GM19467 (cell line): Measurements from ENCODE around the gene SLC35F3.
"Not testable (repeated sequence)": the region's sequence is repeated elsewhere in the genome, so short reads cannot be mapped to it uniquely, and the experiment has no call there.

ENCODE experiments used
- ATAC-seq: cut with Tn5 transposase; IDR thresholded peaks from one replicate; pipeline ENCODE4 v1.9.1; 2021; ENCODE audit warnings: mild to moderate bottlenecking, moderate library complexity; ENCODE audit not compliant: unreplicated experiment

SLC35F3 gene

GRCh38 chr1:234340528-234340927 is 436.1 kb downstream of the SLC35F3 start:
- ATAC-seq = no peak

GRCh38 chr1:234342774-234343173 is 438.3 kb downstream of the SLC35F3 start:
- no peak for ATAC-seq

DNA sequence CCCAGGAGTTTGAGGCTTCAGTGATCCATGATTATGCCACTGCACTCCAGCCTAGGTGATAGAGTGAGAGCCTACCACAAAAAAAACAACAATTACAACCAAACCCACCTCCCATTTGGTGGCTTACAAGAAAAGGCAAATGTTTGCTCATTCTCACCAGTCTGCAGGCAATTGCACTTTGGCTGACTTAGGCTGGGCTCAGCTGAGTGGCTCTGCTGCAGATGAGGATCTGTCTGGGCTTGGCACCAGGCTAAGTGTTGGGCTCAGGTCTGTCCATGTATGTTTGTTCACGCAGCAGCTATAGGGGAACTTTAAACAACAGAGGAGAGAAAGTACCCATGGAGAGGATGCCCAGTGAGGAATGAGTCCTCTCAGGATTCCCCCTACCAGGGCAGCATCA is 440.8 kb downstream of the SLC35F3 start:
- ATAC-seq = no peak

DNA sequence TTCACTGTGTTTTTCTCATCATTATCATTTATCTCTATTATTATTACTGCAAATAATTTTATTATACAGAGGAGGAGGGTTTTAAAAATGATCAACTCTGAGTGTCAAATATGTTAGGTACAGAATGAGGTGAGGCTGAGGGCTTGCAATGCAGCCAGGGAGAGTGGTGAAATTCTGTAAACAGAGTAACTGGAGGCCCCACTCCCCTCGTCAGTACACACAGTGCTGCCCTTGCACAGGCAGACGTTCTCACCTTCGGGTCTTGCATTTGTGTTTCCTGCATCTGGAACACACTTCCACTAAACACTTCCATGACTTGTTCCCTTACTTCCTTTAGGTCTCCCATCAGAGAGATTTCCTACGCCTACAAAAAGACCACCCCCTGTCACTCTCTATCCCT is 444.5 kb downstream of the SLC35F3 start:
- ATAC-seq = no peak

DNA sequence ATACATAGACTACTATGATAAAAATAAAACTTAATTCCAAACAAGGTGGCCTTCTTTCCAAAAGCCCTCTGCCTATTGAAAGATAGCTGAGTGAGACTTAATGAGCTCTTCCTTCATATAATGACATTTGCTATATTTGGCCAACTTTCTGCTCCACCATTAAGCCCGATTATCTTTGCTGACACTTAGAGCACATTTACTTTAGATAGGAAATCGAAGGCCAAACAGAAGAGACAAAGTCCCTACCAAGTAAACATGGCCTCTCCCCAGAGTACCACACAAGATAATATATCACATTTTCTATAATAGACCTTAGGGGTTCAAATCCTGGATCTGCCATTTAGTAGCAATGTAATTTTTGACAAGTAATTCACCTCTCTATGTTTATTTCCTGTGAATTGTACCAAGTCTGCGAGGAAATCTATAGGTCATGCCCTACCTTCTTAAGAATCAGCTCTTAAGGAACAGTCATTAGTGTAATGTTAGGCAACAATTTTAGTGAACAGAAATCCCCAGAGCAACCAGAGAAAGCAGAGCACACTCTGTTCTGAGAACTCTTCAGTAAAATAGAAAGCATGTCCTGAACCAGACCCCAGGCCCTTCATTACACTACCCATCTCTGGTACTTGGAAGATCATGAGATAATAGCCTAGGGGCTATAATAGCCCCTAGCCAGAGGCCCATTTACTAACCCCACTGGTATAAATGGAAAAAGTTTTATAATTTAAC is 451.5 kb downstream of the SLC35F3 start:
- ATAC-seq = no peak

GRCh38 chr1:234356615-234357269 is 452.3 kb downstream of the SLC35F3 start:
- ATAC-seq = not testable (repeated sequence)

- ATAC-seq = no peak
Measured at GRCh38 chr1:234357831-234358230, 453.4 kb downstream of the SLC35F3 start.

GRCh38 chr1:234361102-234361603 is 456.7 kb downstream of the SLC35F3 start:
- no peak for ATAC-seq

DNA sequence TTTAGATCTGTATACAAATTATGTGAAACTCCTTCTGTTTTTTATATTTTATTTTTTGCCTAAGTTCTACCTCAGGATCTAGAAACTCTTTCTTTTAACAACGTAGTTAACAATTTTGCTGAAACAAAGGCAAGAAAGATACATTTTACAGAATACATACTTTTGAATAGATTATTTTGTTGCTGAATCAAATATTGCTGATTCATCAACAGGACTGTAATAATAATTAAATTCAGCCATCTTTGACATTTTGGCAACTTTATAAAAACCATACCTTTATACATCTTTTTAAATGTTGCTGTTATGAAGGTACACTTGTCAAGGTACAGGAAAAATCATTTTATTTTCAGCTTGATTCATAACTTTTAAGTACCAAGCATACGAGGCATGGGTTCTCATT is 458.1 kb downstream of the SLC35F3 start:
- no peak for ATAC-seq

- no peak for ATAC-seq
Measured at GRCh38 chr1:234368320-234369032, 464.0 kb downstream of the SLC35F3 start.

- ATAC-seq = no peak
Measured at GRCh38 chr1:234369033-234369430, 464.6 kb downstream of the SLC35F3 start.

DNA sequence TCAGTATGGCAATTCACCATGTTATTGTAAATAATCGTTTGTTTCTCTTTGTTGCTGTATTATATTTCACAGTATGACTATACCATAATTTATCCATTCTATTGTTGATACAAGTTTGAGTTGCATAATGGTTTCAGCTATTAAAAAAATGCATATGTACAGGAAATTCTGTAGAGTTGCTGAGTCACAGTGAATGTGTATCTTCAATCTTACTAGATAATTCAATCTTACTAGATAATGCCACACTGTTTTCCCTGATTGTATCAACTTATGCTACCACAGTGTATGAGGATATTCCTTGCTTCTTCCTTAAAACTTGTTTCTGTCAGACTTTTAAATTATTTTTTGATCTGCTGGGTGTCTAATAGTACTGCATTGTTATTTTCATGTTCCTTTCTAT is 465.3 kb downstream of the SLC35F3 start:
- no peak for ATAC-seq

DNA sequence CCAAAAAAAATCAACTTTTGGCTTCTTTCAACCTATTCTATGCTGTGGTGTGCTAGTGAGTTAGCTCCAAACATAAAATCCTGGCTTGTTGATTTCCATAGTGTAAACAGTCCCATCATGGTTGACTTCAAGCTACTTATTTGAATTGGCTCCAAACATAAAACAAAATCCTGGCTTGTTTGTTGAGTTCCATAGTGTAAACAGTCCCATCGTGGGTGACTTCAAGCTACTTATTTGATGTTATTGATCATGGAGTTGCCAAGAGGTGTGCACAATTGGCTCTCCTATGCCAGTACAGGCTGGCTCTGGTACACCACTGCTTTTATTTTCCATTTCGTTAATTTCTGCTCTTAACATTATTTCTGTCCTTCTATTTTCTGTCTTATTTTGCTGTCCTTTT is 466.9 kb downstream of the SLC35F3 start:
- no peak for ATAC-seq

GRCh38 chr1:234372011-234372757 is 467.7 kb downstream of the SLC35F3 start:
- ATAC-seq = no peak

GRCh38 chr1:234373064-234373958 is 468.8 kb downstream of the SLC35F3 start, which contains the start of gene COA6:
COA6 (plus strand) TSS chr1:234373456; CDS start chr1:234373467, 11 bp downstream.
- peak; percentile 91 for ATAC-seq

DNA sequence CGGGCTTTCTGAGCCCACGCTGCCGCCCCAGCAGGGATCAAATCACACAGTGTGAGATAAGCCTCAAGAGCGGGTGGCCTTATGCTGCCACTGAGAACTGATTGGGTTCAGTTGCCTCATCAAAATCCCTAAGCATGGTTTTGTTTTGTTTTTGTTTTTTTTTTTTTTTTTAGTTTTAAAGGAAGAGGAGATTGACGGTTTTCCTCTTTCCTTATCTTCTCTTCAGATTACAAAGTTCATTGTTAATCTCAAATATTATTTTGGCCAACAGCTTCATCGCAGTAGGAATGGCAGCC is 469.4 kb downstream of the SLC35F3 start:
- no peak for ATAC-seq
